Ovary (tissue), 9 donors: Measurements from ENCODE around the gene NEAT1. TPM values are rescaled to one million over a fixed set of nuclear protein-coding genes. Genes with fewer than 3 reads are reported as not detected.

Experiments used
- DNase-seq, 5 donors: peaks; one replicate each; pipeline ENCODE4 v3.0.0-alpha.2; 2019 to 2020
- H3K27ac ChIP-seq, 2 donors: fragments of 200-600 bp; one replicate each; pipeline versions ENCODE4 v1.5.1 to v1.8.0; 2019 to 2022
- H3K27me3 ChIP-seq: fragments of 200-600 bp; one replicate; pipeline ENCODE4 v1.8.0; 2022
- H3K36me3 ChIP-seq: fragments of 200-600 bp; sonication (generic); one replicate; pipeline ENCODE4 v1.5.1; 2019
- H3K4me1 ChIP-seq: one replicate; pipeline ENCODE4 v1.8.1; 2013; ENCODE audit warnings: mild to moderate bottlenecking, moderate library complexity; ENCODE audit not compliant: insufficient read depth
- H3K4me3 ChIP-seq: fragments of 200-600 bp; sonication (generic); one replicate; pipeline ENCODE4 v1.5.1; 2017
- H3K9me3 ChIP-seq, 2 donors: fragments of 200-600 bp in 1 of 2; sonication (generic) in 1 of 2; one replicate each; pipeline versions ENCODE4 v1.5.1 to v1.8.1; 2013 to 2019; ENCODE audit warnings: mild to moderate bottlenecking in 1 of 2, moderate library complexity in 1 of 2
- CTCF ChIP-seq, 3 donors: fragments of 450-650 bp in 2 of 3; fragments of 200-600 bp in 1 of 3; IDR thresholded peaks; one replicate each; pipeline versions ENCODE4 v1.5.1 to v1.8.0; 2016 to 2022; ENCODE audit warnings: antibody characterized with exemption in 3 of 3, mild to moderate bottlenecking in 1 of 3
- EP300 ChIP-seq: sonication (generic); formaldehyde crosslinking; IDR thresholded peaks from one replicate; pipeline ENCODE4 v1.6.1; 2017; ENCODE audit warnings: antibody characterized with exemption
- POLR2A ChIP-seq: fragments of 450-650 bp; IDR thresholded peaks from one replicate; pipeline ENCODE4 v1.6.1; 2017; ENCODE audit warnings: antibody characterized with exemption, mild to moderate bottlenecking, moderate library complexity
- WGBS, 3 donors: extraction: QIAGEN DNeasy Blood & Tissue Kit in 1 of 3; methylation state at CpG; one replicate each; pipeline versions ENCODE4 v1.1.5 to v1.1.7; 2013 to 2017; 5-methylcytosine and 5-hydroxymethylcytosine counted together
- intact Hi-C, 4 donors: fragments of 100-400 bp; cut with DNase I; formaldehyde crosslinking; loops; one replicate each; pipeline versions ENCODE4 v1.11.0 to v1.15.1; 2022 to 2023
- polyA plus RNA-seq, 2 donors: library from polyadenylated mRNA; stranded (reverse); fragments of 200-250 nt in 1 of 2; fragments of 350-450 nt in 1 of 2; fragmentation: Illumina TruSeq in 1 of 2; extraction: RNeasy Lipid Tissue Mini Kit (QIAGEN cat#74804) in 1 of 2; gene quantifications; one replicate each; pipeline ENCODE4 v1.2.3, GENCODE V29; 2013 to 2014
- total RNA-seq, 7 donors: library from RNA; depleted of rRNA in 2 of 7; stranded (reverse); fragments of >200 nt in 2 of 7; fragmentation: NEBNext Ultra II Directional in 3 of 7; extraction: Animal tissue kit (Norgen Biotek cat#: 25700) in 3 of 7; gene quantifications; one replicate each; pipeline versions ENCODE4 v1.1.0 to v1.2.4, GENCODE V29; 2016 to 2023
- donor health status: DM: no; HTN: no; CAD: no; lungs with moderate emphysema.
- donor health status: DM: no; HTN: no; CAD: no.
- donor health status: Bipolar disorder and iron deficiency.
- donor health status: DM: yes; HTN: yes; CAD: no.
- donor health status: DM: no; HTN: no; CAD: no.
- donor health status: DM: yes; HTN: yes; CAD: no.

NEAT1 gene
- total and polyA plus RNA-seq, 9 donors = 175 to 850 (median 351) TPM

GRCh38 chr11:65376138-65376713, 46.4 kb upstream of the NEAT1 start:
- H3K36me3 ChIP-seq = no peaks in the 10 kb centered on the region
- no peaks in the 10 kb centered on the region for H3K9me3 ChIP-seq
- no peaks in the 10 kb centered on the region for H3K4me1 ChIP-seq
- 70 to 77% (median 74%) methylated on average over 16 of the region's 16 CpGs for WGBS, 3 donors
- intact Hi-C loops = no loop called here
- no peak overlapping the region for H3K27ac ChIP-seq
- no peak overlapping the region for H3K4me3 ChIP-seq
- TF ChIP-seq EP300 = no peak
- TF ChIP-seq POLR2A = no peak
- TF ChIP-seq CTCF (IDR thresholded peaks at IDR 0.05) = no peak
- H3K27me3 ChIP-seq = no peaks in the 10 kb centered on the region
- no peak for DNase-seq

- Histone ChIP-seq H3K9me3 (no peaks in the 10 kb centered on the region), H3K4me3 (no peak overlapping the region), H3K27me3 (no peaks in the 10 kb centered on the region), H3K27ac (no peak overlapping the region), H3K36me3 (no peaks in the 10 kb centered on the region), H3K4me1 (peaks cover under 1% of the 10 kb centered on the region)
- TF ChIP-seq POLR2A = no peak
- no peak for TF ChIP-seq CTCF (IDR thresholded peaks at IDR 0.05)
- TF ChIP-seq EP300 = no peak
- no peak for DNase-seq
- intact Hi-C loops = no loop called here
- WGBS, 3 donors = 76 to 82% (median 81%) methylated on average over 7 to 8 of the region's 8 CpGs
These were observed 45.6 kb upstream of the NEAT1 start for GRCh38 chr11:65377036-65377435.

GRCh38 chr11:65377777-65378176, 44.8 kb upstream of the NEAT1 start:
- H3K4me3 ChIP-seq = no peak overlapping the region
- peaks cover 2% of the 10 kb centered on the region for H3K4me1 ChIP-seq
- intact Hi-C loops = no loop called here
- H3K9me3 ChIP-seq = no peaks in the 10 kb centered on the region
- DNase-seq = no peak
- 86 to 92% (median 90%) methylated on average over 8 of the region's 8 CpGs for WGBS, 3 donors
- H3K36me3 ChIP-seq = no peaks in the 10 kb centered on the region
- TF ChIP-seq EP300 (no peak), POLR2A (no peak), CTCF (IDR thresholded peaks at IDR 0.05) (no peak)
- H3K27me3 ChIP-seq = no peaks in the 10 kb centered on the region
- H3K27ac ChIP-seq = no peak overlapping the region

GRCh38 chr11:65378208-65378927, 44.2 kb upstream of the NEAT1 start:
- H3K4me1 ChIP-seq = peaks cover 8% of the 10 kb centered on the region
- H3K27ac ChIP-seq = no peak overlapping the region
- 88 to 89% (median 89%) methylated on average over 19 of the region's 19 CpGs for WGBS, 3 donors
- H3K9me3 ChIP-seq = no peaks in the 10 kb centered on the region
- TF ChIP-seq POLR2A = no peak
- TF ChIP-seq EP300 = no peak
- no peak for TF ChIP-seq CTCF (IDR thresholded peaks at IDR 0.05)
- intact Hi-C loops = no loop called here
- H3K27me3 ChIP-seq = no peaks in the 10 kb centered on the region
- H3K4me3 ChIP-seq = no peak overlapping the region
- no peak for DNase-seq
- H3K36me3 ChIP-seq = no peaks in the 10 kb centered on the region
